ENCODE data around the gene CCDC86. TPM values are rescaled to one million over a fixed set of nuclear protein-coding genes. Genes with fewer than 3 reads are reported as not detected.
A peak's percentile ranks its signal among the peaks of the same experiment; 100 is the strongest.

The CCDC86 gene
- total RNA-seq, 1 experiment from 2014 or later: 21.9 TPM

DNA sequence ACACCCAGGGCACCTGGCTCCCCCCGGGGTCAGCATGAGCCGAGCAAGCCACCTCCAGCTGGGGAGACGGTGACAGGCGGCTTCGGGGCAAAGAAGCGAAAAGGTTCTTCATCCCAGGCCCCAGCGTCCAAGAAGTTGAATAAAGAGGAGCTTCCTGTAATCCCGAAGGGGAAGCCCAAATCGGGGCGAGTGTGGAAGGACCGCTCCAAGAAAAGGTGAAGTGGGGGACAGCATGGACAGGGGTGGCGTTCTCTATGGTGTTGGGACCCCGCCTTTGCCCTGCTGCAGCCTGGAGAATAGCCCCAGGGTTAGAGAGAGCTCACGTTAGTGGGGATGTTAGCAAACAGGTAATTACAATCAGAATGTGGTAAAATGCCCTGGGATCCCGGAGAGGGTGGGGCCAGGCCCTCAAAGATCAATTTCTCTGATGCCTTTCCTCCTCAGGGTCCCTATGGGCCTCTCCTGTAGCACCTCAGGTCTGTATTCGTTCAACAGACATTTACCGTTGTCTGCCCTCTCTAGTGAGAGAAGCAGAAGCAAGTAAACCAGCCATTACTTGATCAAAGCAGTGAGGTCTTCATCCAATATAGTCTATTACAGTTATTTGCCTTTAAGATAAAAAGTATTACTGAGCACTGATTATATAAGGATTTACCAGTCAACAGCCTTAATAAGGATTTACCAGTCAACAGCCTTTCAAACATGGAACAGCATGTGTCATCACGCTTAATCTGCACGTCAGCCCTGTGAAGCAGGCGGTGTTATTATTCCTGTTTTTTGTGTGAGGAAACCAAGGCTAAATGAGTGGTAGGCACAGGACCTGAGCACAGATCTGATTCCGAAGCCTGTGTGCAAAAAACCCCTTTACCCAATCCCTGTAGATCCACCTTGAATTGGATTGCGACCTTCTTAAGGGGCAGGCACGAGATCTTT lies 1.0 kb downstream of the CCDC86 start:
- Histone ChIP-seq H3K4me1 (peaks cover 22% of the 10 kb centered on the region), H3K9me3 (replicated peaks) (no peaks in the 10 kb centered on the region), H3K27ac (peak overlapping the region; percentile 49), H3K4me3 (peak overlapping the region; percentile 83), H3K36me3 (no peaks in the 10 kb centered on the region; the same call in 1 of the 2 replicates), H3K27me3 (no peaks in the 10 kb centered on the region)
- no peak for DNase-seq

- H3K9me3 ChIP-seq (replicated peaks): no peaks in the 10 kb centered on the region
- DNase-seq: no peak
- H3K4me1 ChIP-seq: peaks cover 18% of the 10 kb centered on the region
- H3K36me3 ChIP-seq: no peaks in the 10 kb centered on the region; the same call in 1 of the 2 replicates
- H3K4me3 ChIP-seq: no peak overlapping the region
- H3K27ac ChIP-seq: no peak overlapping the region
- H3K27me3 ChIP-seq: no peaks in the 10 kb centered on the region
These were observed 2.3 kb downstream of the CCDC86 start for GRCh38 chr11:60844045-60844869.

- Histone ChIP-seq H3K4me3 (no peak overlapping the region), H3K36me3 (no peaks in the 10 kb centered on the region; the same call in 1 of the 2 replicates), H3K27me3 (no peaks in the 10 kb centered on the region), H3K27ac (no peak overlapping the region), H3K9me3 (replicated peaks) (no peaks in the 10 kb centered on the region), H3K4me1 (peaks cover 18% of the 10 kb centered on the region)
- no peak for DNase-seq
These were observed 2.9 kb downstream of the CCDC86 start for GRCh38 chr11:60844870-60845221.

- H3K9me3 ChIP-seq (replicated peaks): no peaks in the 10 kb centered on the region
- H3K4me3 ChIP-seq: no peak overlapping the region
- H3K4me1 ChIP-seq: peaks cover 15% of the 10 kb centered on the region
These were observed 3.4 kb downstream of the CCDC86 start for GRCh38 chr11:60845338-60845737.

GRCh38 chr11:60847281-60847680 lies 5.4 kb downstream of the CCDC86 start:
- Histone ChIP-seq H3K9me3 (replicated peaks) (no peaks in the 10 kb centered on the region), H3K27ac (no peak overlapping the region), H3K36me3 (peaks cover 9% of the 10 kb centered on the region; the same call in 1 of the 2 replicates), H3K4me1 (0 out of 2 replicates have a peak, but pooled peaks cover 3% of the 10 kb centered on the region), H3K4me3 (no peak overlapping the region), H3K27me3 (no peaks in the 10 kb centered on the region)
- no peak for DNase-seq

More at GRCh38 chr11:60845338-60845737, 3.4 kb downstream of the CCDC86 start:
- no peak overlapping the region for H3K27ac ChIP-seq
- H3K36me3 ChIP-seq: no peaks in the 10 kb centered on the region; the same call in 1 of the 2 replicates
- H3K27me3 ChIP-seq: no peaks in the 10 kb centered on the region
- DNase-seq: no peak

GRCh38 chr11:60847896-60848295 lies 6.0 kb downstream of the CCDC86 start:
- no peaks in the 10 kb centered on the region for H3K9me3 ChIP-seq (replicated peaks)
- DNase-seq: no peak
- no peak overlapping the region for H3K27ac ChIP-seq
- no peaks in the 10 kb centered on the region for H3K27me3 ChIP-seq
- H3K4me1 ChIP-seq: 0 out of 2 replicates have a peak, but pooled peaks cover 3% of the 10 kb centered on the region
- H3K4me3 ChIP-seq: no peak overlapping the region
- peaks cover 9% of the 10 kb centered on the region; the same call in 1 of the 2 replicates for H3K36me3 ChIP-seq

DNA sequence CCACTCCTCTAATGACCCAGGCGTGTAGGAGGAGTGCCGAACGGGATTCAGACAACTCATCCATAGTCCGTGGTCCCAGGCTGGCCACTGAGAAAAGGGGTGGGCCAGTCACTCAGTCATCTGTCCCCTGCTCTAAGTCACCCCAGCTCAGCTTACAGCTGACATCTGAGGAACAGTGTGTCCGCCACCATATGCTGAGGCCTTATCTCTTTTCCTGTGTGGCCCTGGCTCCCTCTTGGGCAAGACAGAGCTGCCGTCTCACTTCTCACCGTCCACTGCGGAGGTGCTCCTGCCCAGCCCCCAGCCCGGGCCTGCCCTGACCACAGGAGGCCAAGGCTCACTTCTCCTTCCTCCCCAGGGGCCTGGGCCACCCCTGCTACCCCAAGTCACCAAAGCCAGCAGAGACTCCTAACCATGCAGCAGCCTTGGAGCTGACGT lies 6.8 kb downstream of the CCDC86 start:
- no peaks in the 10 kb centered on the region for H3K4me1 ChIP-seq
- no peaks in the 10 kb centered on the region for H3K9me3 ChIP-seq (replicated peaks)
- DNase-seq: no peak
- H3K36me3 ChIP-seq: peaks cover 9% of the 10 kb centered on the region; the same call in 1 of the 2 replicates
- H3K4me3 ChIP-seq: no peak overlapping the region
- no peaks in the 10 kb centered on the region for H3K27me3 ChIP-seq
- H3K27ac ChIP-seq: no peak overlapping the region

DNA sequence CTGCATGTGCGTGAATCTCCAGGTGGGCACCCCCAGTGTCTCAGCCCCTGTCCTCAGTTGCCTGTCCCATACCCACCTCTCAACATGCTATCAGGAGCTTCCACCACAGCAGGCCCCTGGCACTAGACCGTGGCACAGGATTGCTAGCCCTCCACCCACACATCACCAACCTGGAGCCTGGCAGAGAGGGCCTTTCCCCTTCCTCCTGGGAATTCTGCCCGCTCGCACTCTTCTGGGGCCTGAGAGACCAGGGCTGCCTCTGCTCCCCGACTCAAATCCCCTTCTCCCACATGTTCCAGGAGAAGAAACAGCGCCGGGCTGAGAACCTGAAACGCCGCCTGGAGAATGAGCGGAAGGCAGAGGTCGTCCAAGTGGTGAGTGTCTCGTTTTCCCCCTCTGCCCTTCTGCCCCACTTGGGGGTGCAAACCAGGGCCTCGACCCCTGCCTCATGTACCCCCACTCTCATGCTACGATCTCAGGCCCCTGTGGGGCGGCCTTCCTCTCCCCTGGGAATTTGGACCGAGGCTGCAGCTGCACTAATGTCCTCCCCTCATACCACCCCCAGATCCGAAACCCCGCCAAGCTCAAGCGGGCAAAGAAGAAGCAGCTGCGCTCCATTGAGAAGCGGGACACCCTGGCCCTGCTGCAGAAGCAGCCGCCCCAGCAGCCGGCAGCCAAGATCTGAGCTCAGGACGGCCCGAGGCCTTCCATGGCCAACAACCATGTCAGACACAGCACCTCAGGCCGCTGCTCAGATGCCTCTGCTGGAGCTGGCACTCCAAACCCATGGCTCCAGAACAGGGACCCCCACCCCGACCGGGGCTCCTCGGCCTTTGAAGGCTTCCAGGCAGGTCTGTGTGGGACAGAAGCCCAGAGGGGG lies 8.0 kb downstream of the CCDC86 start:
- Histone ChIP-seq H3K36me3 (peaks cover 9% of the 10 kb centered on the region; the same call in 1 of the 2 replicates), H3K27me3 (no peaks in the 10 kb centered on the region), H3K4me1 (no peaks in the 10 kb centered on the region), H3K27ac (no peak overlapping the region), H3K9me3 (replicated peaks) (no peaks in the 10 kb centered on the region), H3K4me3 (no peak overlapping the region)
- no peak for DNase-seq

DNA sequence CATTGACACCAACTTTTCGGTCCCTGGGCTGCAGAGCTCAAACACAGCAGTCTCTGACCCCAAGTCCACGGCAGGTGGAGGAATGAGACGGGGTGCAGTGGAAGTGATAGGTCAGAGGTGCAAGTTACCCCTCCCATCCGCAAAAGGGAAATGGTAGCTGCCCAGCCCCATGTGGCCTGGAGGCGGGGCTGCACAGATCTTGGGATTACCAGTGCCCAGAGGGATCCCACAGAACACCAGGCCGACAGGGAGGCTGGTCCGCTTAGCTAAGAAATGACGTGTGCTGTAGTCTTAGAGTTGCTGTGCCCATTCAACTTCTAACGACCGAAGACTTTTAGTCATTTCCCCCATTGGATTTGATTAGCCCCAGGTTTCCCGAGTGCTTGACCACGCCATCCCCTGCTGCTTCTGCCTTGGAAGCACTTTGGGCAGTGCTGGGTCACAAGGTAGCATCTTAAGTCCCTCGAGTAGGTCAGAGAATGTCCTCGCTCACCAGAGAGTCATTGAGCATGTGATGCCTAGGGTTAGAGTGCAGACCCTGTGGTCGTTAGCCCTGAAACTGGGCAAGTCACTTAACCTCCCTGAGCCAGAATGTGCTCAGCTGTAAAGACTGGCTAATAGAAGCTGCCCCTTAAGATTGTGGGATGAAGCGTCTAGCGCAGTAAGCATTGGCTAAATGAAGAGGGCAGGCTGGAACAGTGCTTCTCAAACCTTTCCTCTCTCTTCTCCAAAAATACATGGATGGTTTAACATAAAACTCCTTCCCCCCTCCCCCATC lies 9.6 kb downstream of the CCDC86 start:
- H3K9me3 ChIP-seq (replicated peaks): no peaks in the 10 kb centered on the region
- no peaks in the 10 kb centered on the region for H3K4me1 ChIP-seq
- no peak overlapping the region for H3K4me3 ChIP-seq
- no peaks in the 10 kb centered on the region for H3K27me3 ChIP-seq
- DNase-seq: no peak
- peaks cover 9% of the 10 kb centered on the region; the same call in 1 of the 2 replicates for H3K36me3 ChIP-seq
- no peak overlapping the region for H3K27ac ChIP-seq

- H3K4me1 ChIP-seq: no peaks in the 10 kb centered on the region
- no peaks in the 10 kb centered on the region for H3K27me3 ChIP-seq
- peaks cover 9% of the 10 kb centered on the region; the same call in 1 of the 2 replicates for H3K36me3 ChIP-seq
- DNase-seq: no peak
- no peaks in the 10 kb centered on the region for H3K9me3 ChIP-seq (replicated peaks)
- H3K4me3 ChIP-seq: no peak overlapping the region
- H3K27ac ChIP-seq: no peak overlapping the region
These were observed 10.4 kb downstream of the CCDC86 start for GRCh38 chr11:60852117-60852981.

DNA sequence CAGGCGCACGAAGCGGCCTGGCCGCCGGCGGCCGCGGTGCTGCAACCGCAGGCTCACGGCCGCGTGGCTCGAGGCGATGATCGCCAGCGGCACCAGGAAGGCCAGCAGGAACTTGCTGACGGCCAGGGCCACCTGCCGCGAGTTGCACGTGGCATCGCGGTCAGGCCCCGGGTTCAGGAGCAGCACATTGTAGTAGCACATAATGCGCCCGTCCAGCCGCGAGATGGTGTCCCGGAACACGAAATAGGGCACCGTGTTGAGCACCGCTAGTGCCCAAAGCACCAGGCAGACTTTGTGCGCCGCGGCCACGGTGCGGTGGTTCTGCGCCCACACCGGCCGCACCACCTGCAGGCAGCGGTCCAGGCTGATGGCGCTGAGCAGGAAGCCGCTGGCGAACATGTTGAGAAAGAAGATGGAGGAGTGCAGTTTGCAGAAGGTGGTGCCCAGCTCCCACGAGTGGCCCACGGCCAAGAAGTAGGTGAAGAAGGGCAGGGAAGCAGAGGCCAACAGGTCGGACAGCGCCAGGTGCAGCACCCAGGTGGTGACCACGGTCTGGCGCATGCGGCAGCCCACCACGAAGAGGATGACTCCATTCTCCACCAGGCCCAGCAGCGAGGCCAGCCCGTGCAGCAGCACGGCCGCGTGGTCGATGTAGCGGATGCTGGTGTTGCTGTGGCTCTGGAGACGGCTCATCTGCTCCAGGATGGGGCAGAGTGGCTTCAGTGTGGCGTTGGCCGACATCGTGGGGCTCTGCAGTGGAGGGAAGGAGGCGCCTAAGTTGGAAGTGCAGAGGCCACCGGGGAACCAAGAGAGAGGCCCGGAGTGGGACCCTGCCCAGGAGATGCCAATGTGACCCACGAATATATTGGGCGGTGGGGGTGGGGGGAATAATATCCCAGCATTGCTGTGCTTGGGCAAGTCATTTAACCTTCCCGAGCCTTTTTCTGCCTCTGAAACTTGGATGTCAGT lies 11.4 kb downstream of the CCDC86 start:
- no peaks in the 10 kb centered on the region for H3K9me3 ChIP-seq (replicated peaks)
- no peak overlapping the region for H3K27ac ChIP-seq
- H3K27me3 ChIP-seq: no peaks in the 10 kb centered on the region
- no peaks in the 10 kb centered on the region for H3K4me1 ChIP-seq
- peaks cover 9% of the 10 kb centered on the region; the same call in 1 of the 2 replicates for H3K36me3 ChIP-seq
- no peak for DNase-seq
- H3K4me3 ChIP-seq: no peak overlapping the region

Data from SJCRH30 (cell line).